GM18517 (cell line): ENCODE data around the gene SHISA7.
"Not testable (repeated sequence)": the region's sequence is repeated elsewhere in the genome, so short reads cannot be mapped to it uniquely, and the experiment has no call there.

Experiments used
- ATAC-seq: cut with Tn5 transposase; IDR thresholded peaks from one replicate; pipeline ENCODE4 v1.9.1; 2021; ENCODE audit warnings: mild to moderate bottlenecking, moderate library complexity; ENCODE audit not compliant: unreplicated experiment

SHISA7 gene

GRCh38 chr19:55421281-55421680 lies 21.8 kb downstream of the SHISA7 start:
- not testable (repeated sequence) for ATAC-seq

GRCh38 chr19:55419624-55420236 lies 23.4 kb downstream of the SHISA7 start:
- no peak for ATAC-seq

GRCh38 chr19:55419103-55419502 lies 24.0 kb downstream of the SHISA7 start:
- no peak for ATAC-seq

- no peak for ATAC-seq
These were observed 24.9 kb downstream of the SHISA7 start for GRCh38 chr19:55418185-55418584.

DNA sequence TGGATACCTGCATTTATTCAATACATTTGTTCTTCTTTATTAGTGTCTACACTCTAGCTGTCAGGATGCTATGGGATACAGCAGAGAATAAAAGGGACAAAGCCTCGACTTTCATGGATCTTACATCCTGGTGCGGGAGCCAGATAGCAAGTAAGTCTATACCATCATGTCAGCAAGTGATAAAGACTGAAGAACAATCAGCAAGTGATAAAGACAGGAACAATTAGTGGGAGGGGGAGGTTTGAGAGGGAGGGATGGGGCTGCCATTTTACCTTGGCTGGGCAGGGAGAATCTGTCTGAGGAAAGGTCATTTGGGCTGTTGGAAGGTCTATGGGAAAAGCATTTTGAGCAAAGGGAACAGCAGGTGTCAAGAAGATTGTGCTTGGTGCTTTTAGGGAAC lies 32.9 kb downstream of the SHISA7 start:
- ATAC-seq = no peak

GRCh38 chr19:55409179-55409578 lies 33.9 kb downstream of the SHISA7 start:
- not testable (repeated sequence) for ATAC-seq

DNA sequence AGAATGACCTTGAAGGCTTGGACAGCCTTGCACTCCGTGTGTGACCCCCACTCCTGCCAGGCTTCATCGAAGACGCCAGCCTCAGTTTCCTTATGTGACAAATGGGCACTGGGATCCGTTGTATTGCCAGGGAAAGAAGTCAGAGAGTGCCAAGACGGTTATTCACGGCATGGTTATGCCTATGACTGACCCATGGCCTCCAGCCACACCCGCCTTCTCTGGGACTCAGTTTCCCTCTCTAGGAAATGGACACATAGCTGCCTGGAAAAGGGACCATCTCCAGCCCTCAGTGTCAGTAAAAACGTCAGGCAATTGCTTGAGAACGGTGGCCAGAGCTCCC lies 34.6 kb downstream of the SHISA7 start:
- ATAC-seq = no peak

DNA sequence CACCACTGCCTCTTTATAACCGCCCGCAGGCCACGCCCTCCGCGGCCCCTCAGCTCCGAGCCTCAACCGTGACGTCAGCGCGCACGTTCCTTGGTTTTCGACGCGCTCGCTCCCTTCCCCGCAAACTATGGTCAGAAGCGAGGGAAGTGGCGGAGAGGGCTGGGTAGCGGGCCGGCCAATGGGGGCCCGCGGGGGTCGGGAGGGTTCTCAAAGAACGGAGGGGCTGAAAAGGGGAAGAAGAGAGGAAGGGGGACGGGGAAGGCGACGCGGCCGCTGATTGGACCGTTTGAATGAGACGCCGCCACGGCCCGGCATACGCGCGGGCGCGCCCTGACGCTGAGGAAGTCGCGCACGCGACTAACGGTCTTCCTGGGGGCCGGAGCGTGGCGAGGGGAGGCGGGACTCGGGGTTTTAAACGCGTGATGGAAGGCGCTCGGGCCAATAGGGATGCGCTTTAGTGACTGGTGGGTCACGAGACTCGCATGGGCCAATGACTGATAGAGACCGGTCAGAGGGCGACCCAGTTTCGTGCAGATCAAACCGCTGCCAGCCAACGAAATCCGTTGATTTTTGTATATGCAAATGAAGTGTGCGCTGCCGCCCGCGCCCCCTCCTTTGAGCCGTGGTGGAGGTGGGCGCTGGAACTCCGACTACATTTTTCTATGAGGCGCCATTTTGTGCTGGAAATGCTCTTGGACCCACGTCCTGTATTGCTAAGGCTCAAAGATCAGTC lies 35.1 kb downstream of the SHISA7 start:
- ATAC-seq = peak; percentile 84

DNA sequence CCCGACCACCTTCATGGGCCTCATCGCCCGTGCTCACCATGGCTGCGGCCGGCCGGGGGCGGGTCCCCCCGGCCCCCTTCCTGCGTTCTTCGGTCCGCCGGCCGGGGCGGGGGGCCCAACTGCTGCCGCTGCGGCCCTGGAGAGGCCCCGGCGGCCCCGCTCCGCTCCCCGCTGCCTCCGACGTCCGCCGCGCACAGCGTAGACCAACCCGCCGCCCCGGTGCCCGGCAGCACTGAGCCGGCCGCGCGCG lies 35.6 kb downstream of the SHISA7 start, which contains the start of gene UBE2S:
TSS of gene UBE2S (minus strand) at position 239 of the 250 bp plus-strand sequence. CDS start at position 40, 199 bp downstream.
- ATAC-seq = not testable (repeated sequence)

DNA sequence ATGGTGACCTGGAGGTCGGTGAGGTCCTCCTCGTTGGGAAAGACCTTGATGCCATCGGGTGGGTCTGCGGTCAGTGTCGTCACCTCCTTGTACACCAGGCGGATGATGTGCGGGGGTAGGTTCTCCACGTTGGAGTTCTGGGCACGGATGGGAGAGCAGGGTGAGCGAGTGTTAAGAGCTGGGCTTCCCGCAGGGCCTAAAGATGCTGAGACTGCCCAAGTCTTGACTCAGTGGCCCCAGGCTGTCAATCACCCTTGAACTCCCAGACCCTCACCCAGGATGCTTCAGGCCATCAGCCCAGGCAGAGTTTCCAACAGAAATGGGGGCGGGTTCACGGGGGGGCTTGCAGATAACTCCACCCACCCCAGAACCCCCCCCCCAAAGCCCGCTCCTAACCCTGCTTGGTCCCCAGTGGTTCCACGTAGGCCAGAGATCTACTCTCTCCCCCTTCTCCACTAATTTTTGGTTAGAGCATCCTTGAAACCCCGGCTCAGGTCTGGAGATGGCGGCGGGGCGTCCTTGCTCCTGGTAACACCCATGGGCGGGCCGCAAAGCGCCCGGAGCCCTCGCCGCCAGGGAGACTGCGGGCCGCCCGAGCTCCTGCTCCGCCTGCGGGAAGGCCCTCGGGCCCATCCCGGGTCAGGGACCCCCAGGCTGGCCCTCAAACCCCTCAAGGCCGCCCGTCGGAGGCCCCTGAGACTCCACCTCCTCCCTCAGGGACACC lies 36.1 kb downstream of the SHISA7 start:
- ATAC-seq = peak; percentile 26

DNA sequence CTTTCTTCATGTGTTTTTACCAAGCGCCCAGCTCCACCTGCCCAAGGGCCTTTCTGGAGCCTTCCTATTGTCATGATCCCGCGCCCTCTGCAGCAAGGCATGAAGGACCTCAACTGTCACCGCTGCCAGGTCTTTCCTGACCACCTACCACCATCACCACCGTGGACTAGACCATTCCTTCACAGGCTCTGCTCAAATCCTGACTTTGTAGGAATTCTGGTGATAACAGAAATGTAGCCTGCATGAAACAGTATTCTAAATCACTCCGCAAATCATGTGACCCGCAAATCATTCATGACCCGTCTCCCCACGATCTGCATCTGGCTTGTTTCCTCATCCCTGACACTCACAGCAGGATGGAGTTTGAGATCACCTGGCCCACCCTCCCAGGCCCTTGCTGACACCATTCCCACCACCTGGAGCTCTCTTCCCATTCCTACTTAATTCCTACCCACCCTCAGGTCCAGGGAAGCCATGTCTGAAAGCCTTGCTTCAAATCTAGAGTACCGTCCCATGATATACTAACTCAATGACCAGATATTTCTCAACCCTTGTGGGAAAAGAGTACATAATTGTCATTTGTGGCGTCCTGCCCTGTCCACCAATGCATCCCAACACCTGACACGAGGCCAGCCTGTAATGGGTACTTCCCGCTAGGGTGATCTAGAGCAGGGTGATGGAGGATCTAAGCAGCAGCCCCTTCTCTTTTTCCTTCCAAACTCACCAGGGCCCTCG lies 36.8 kb downstream of the SHISA7 start:
- ATAC-seq = no peak

- ATAC-seq = no peak
These were observed 37.5 kb downstream of the SHISA7 start for GRCh38 chr19:55405638-55406037.

- ATAC-seq = no peak
These were observed 40.6 kb downstream of the SHISA7 start for GRCh38 chr19:55402509-55402908.

GRCh38 chr19:55401390-55401789 lies 41.7 kb downstream of the SHISA7 start:
- not testable (repeated sequence) for ATAC-seq

DNA sequence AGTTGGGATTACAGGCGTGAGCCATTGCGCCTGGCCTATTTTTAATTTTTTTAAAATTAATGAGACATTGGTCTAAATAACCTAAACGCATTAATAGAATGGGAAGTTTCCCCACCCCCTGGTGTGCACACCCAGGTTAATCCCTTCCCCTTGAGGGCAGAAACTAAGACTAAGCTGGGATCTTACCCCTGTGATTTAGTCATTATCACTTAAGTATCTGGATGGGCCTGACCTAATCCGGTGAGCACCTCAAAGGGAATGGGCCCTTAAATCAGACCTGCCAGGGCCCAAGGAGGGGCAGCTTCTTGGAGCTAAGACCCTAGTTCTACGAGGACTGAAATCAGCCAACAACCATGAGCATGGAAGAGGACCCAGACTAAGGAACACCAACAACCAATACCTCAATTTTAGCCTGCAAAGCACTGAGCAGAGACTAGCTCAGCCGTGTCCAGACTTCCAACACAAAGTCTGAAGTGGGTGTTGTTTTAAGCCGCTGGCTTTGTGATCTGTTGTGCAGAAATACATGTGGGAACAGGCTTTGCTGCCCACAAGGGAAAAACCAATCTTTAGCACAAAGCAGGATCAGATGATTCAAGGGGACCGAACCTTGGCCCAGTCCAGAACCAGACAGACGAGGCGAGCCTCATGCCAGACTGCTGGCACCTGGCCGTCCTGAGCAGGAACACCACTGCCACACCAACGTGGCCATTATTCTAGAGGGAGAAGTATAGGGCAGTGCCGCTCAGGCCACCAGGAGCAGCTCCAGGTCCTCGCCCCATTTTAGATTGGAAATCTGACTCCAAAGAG lies 42.6 kb downstream of the SHISA7 start:
- no peak for ATAC-seq

DNA sequence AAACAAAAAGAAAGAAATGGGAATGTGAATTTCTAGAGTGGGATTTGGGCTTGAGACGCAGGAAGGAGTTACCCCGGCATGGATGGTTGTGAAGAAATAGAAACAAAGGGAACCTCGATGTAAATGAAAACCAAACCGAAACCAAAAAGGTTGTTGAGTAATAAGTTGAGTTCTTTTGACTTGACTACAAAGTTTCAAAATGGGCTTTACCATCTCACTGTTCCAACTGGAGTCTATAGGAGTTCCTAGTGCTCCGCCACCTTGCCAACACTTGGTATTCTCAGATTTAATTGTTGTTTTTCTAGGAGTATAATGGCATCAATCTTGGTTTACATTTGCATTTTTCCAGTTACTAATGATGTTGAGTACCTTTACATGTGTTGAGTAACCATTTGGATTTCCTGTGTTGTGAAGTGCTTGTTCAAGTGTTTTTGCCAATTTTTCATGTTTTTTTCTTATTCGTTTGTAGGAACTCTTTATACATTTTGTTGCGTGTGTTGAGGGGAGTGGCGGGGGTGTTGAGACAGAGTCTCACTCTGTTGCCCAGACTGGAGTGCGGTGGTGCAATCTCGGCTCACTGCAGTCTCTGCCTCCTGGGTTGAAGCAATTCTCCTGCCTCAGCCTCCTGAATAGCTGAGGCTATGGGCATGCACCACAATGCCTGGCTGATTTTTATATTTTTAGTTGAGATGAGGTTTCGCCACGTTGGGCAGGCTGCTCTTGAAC lies 44.7 kb downstream of the SHISA7 start:
- ATAC-seq = no peak

DNA sequence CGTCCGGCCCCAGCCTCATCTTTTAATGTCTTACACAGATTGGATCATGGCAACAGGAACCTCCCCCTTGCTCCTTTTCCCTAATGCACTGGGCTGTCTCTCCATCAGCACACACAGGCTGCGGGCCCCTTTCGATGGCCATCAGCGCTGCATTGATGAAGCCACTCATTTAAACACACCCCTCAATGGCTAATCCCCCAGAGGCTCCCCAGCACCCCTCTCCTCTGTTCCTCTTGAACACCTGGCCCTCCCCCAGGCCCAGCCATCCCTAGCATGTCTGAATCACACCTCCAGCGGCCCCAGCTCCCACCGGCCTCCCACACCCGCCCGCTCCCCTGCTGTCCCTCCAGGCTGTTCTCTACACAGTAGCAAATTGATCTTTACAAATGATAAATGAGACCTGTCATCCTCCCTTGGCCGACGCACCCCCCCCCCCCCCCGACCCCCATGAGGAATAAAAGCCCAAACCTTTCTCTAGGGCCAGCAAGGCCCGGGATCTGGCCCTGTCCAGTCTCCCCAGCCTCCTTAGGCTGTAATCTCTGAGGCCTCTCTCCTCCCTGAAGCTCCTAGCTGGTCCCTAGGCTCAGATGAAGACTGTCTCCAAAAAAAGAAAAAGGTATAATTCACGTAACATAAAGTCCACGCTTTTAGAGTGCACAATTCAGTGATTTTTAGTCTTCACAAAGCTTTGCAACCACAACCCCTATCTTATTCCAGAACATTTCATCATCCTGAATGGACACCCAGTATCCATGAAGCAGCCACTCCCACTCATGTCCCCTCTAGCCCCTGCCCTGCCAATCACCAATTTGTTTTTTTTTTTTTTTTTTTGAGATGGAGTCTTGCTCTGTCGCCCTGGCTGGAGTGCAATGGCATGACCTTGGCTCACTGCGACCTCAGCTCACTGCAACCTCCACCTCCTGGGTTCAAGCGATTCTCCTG lies 50.0 kb downstream of the SHISA7 start:
- no peak for ATAC-seq

GRCh38 chr19:55391702-55392615 lies 51.1 kb downstream of the SHISA7 start:
- no peak for ATAC-seq
